NCI-H526 treated with DMSO at 0.1 percent for 48 hours (cell line): Measurements from ENCODE around the gene SRC.

Experiments
- DNase-seq: peaks from one replicate; lab custom pipeline; 2025; lab: John Stamatoyannopoulos, UW

Gene SRC

DNA sequence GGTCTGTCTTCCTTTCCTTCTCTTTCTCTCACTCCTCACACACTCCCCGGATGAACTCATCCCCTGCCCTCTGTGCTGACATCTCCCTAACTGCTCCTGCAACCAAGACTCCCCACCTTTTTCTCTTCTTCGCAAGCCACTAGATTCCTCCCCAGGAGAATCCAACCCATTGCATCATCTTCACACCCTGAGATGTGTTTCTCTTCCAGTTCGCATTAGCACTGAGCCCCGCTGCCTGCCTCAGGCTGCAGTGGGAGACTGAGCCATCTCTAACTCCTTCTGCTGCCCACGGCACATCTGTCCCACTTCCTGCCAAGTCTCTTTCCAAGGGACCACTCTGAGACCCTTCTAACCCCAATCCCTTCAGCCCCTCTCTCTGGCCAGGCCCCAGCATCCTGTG, 107.9 kb downstream of the SRC start:
- DNase-seq, result no peak

DNA sequence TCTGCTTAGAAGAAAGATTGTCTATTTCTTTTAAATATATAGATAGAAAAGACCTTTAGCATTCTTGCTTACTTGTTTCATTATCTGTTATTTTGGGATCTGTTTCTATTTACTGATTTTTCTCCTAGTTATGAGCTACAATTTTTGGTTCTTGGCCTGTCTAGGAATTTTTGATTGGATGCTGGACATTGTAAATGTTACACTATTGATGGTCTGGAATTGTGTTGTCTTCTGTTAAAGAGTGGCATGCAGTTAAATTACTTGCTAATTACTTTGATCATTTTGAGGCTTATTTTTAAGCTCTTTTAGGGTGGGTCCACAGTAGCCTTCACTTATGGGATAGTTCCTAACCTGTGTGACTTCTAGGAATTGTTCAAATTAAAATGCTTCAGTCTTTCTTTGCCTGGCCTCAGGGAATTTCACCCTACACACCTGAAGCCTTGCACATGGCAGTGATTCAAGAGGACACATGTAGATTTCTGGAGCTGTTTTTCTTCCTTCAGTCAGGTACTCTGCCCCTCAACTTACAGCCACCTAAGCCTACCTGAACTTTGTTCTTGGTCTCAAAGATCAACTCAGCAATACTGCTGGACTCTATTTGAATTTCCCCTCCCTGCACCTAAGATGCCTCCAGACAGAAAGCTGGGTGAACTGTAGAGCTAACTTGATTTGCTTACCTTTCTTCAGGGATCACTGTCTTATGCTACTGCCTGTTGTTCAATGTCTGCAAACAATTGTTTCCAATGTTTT, 108.9 kb downstream of the SRC start:
- DNase-seq, result no peak
